NCI-H2107 treated with DMSO at 0.1 percent for 48 hours (cell line): ENCODE measurements around the gene HK3.
"Not testable (repeated sequence)": the region's sequence is repeated elsewhere in the genome, so short reads cannot be mapped to it uniquely, and the experiment has no call there.

ENCODE experiments used
- DNase-seq: peaks from one replicate; lab custom pipeline; 2025; ENCODE audit not compliant: unreplicated experiment; lab: John Stamatoyannopoulos, UW

The HK3 gene

GRCh38 chr5:176870644-176871043, 28.5 kb downstream of the HK3 start:
- not testable (repeated sequence) for DNase-seq

GRCh38 chr5:176870110-176870591, 29.0 kb downstream of the HK3 start:
- no peak for DNase-seq

GRCh38 chr5:176869501-176870109, 29.5 kb downstream of the HK3 start:
- DNase-seq, result no peak

- DNase-seq, result no peak
Measured at GRCh38 chr5:176868731-176869130, 30.4 kb downstream of the HK3 start.

- DNase-seq, result no peak
Measured at GRCh38 chr5:176868126-176868525, 31.0 kb downstream of the HK3 start.

GRCh38 chr5:176866707-176867310, 32.3 kb downstream of the HK3 start:
- DNase-seq, result no peak

- no peak for DNase-seq
Measured at GRCh38 chr5:176865964-176866363, 33.2 kb downstream of the HK3 start.

- no peak for DNase-seq
Measured at GRCh38 chr5:176864755-176865154, 34.4 kb downstream of the HK3 start.

GRCh38 chr5:176863765-176864098, 35.4 kb downstream of the HK3 start:
- no peak for DNase-seq

GRCh38 chr5:176863041-176863764, 35.9 kb downstream of the HK3 start:
- DNase-seq, result no peak

GRCh38 chr5:176862330-176862995, 36.7 kb downstream of the HK3 start:
- no peak for DNase-seq

- no peak for DNase-seq
Measured at GRCh38 chr5:176861276-176861675, 37.9 kb downstream of the HK3 start.

- no peak for DNase-seq
Measured at GRCh38 chr5:176860381-176860780, 38.8 kb downstream of the HK3 start.

GRCh38 chr5:176859916-176860315, 39.2 kb downstream of the HK3 start:
- DNase-seq, result no peak

GRCh38 chr5:176857894-176858273, 41.3 kb downstream of the HK3 start:
- no peak for DNase-seq

- no peak for DNase-seq
Measured at GRCh38 chr5:176857216-176857893, 41.8 kb downstream of the HK3 start.

GRCh38 chr5:176856746-176857145, 42.4 kb downstream of the HK3 start:
- DNase-seq, result no peak

GRCh38 chr5:176855598-176855997, 43.5 kb downstream of the HK3 start:
- no peak for DNase-seq

- DNase-seq, result no peak
Measured at GRCh38 chr5:176854164-176854563, 45.0 kb downstream of the HK3 start.

GRCh38 chr5:176853151-176853778, 45.9 kb downstream of the HK3 start:
- no peak for DNase-seq
